ENCODE measurements around the gene HSDL2. TPM values are rescaled to one million over a fixed set of nuclear protein-coding genes. Genes with fewer than 3 reads are reported as not detected.

Gene HSDL2
- total RNA-seq, 1 donor from 2014 or later, result 43.8 TPM

DNA sequence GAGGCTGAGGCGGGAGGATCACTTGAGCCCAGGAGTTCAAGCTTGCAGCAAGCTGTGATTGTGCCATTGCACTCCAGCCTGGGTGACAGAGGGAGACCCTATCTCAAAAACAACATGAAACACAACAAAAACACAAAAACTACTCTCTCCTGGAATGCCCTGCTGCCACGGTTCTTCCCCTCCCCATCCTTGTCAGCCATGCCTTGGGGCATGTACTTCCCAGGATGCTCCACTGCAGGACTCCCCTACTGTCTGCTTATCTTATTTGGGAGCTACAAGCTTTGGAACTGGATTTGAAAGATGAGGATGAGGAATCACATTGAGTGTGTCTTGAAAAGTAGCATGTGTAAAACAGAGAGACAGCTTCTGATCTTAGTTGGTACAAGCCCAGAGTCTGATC, 66.6 kb downstream of the HSDL2 start:
- DNase-seq, result no peak

DNA sequence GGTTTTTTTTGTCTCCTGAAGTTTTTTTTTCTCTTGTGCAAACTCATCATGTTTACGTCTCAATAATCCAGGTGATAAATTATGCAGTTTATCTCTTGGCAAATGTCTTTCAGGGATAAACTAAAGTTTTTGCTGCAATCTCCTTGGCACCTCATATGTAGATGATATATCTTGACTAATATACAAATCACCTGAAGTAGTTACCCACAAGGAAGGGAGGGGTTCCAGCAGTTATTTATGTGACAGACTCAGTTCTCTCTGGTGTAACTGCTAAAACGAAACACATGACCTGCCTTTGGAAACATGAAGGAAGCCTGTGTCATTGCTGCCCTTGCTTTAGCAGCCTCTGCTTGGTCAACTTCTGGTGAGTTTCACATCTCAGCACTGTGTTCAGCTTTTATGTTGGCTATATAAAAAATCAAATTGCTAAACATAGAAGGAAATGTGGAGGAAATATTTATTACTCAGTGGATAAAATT, 67.4 kb downstream of the HSDL2 start:
- peak; percentile 48 for DNase-seq

DNA sequence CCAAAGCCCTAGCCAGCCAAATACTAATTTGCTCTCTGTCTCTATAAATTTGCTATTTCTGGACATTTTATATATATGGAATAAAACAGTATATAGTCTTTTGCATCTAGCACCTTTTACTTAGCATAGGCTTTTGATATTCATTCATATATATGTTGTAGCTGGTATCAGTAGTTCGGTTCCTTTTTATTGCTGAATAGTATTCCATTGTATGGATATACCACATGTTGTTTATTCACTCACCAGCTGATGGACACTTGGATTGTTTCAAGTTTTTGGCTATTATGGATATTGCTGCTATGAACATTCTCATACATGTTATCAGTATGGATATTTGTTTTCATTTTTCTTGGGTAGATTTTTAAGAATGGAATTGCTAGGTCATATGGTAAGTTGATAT, 82.9 kb downstream of the HSDL2 start:
- DNase-seq, result no peak

DNA sequence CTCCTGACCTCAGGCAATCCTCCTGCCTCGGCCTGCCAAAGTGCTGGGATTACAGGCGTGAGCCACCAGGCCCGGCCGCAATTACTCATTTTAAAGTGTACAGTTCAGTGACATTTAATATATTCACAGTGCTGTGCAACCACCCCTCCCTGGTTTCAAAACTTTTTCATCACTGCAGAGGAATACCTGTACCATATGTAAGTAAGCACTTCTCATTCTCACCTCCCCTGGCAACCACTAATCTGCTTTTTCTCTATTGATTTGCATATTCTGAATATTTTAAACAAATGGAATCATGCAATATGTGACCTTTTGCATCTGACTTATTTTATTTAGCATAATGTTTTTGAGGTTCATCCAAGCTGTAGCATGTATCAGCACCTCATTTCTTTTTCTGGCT, 85.4 kb downstream of the HSDL2 start:
- DNase-seq, result no peak

DNA sequence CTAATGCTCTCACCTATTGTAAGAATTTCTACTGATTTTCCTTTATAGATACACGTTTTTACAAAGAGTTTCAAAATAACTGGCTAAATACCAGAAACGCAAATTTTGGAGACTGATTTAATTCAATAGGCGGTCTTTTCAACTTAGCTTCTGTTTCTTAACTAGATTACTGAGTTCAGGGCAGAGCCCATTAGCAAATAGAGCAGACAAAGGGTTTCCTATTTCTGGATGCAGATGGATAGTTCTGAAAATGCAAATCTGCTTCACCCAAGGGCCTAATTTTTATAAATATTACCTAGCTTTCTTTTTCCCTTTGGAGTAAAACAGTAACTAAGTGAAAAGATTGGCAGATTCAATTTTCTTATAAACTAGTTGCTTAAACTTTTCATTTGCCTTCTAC, 93.1 kb downstream of the HSDL2 start:
- no peak for DNase-seq

DNA sequence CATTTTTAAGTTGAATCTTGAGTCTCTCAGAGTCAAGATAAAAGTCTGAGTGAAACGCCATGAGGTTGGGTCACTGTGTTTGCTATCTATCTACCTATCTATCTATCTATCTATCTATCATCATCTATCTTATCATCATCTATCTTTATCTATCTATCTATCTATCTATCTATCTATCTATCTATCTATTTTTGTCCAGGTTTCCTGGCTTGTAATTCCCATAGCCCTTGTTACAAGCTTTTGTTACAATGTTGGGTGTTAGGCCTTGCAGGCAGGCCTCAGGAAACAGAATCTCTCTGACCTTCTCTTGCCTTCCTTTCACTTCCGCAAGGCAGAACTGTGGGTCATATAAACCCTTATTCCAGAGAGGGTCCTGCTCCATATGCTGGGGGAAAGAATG, 94.1 kb downstream of the HSDL2 start:
- DNase-seq, result no peak

DNA sequence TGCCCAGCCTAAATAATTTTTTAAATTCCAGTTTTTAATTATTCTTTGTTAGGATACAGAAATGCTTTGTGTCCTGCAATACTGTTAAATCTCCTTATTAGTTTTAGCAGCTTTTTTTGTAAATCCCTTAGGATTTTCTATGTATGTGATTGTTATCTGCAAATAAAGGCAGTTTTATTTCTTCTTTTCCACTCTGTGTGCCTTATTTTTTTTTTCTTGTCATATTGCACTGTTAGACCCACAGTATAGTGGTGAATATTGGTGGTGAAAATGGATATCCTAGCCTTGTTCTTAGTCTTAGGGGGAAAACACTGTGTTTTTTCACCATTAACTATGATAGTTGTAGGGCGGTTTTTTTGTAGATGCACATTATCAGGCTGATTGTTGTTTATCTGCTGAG, 95.4 kb downstream of the HSDL2 start:
- no peak for DNase-seq

DNA sequence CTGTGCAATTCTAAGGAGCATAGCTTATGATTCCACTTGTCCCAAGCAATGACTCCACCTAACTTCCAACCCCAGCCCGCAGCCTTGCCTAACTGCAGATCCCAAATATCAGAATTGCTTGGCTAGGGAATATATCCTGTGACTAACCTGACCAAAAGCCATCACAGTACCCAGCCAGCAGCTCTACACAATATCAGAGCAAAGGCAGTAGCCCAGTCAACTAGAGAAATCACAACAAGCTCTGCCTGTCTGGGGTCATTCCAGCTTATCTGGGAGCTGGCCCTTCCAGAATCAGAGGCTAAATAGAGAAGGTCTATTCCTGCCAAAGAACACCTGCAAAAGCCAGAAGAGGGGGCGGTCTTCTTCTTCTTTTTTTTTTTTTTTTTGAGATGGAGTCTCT, 97.4 kb downstream of the HSDL2 start:
- no peak for DNase-seq

DNA sequence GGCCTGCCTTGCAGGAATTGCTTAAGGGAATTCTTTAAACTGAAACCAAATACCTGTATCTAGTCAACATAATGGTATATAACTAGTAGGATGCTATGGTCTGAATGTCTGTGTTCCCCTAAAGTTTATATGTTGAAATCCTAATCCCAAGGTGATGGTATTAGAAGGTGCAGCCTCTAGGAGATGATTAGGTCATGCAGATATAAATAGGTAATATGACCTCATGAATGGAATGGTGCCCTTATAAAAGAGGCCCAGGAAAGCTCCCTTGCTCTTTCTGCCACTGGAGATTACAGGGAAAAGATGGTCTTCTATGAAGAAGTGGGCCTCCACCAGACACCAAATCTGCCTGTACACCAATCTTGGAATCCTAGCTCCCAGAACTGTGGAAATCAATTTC, 99.3 kb downstream of the HSDL2 start:
- DNase-seq, result no peak

DNA sequence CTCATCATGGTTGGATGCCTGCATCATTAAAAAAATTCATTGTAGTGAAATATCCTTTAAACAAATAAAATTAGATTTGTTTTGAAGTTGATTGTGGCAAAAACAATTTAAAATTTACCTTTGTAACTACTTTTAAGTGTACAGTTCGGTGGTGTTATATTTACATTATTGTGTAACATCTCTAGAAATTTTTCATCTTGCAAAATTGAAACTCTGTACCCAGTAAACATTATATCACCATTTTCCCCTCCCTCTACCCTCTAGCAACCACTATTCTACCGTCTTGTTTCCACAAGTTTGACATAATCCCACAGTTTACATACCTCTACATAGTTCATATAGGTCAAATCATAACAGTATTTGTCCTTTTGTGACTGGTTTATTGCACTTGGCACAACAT, 104.7 kb downstream of the HSDL2 start:
- no peak for DNase-seq

DNA sequence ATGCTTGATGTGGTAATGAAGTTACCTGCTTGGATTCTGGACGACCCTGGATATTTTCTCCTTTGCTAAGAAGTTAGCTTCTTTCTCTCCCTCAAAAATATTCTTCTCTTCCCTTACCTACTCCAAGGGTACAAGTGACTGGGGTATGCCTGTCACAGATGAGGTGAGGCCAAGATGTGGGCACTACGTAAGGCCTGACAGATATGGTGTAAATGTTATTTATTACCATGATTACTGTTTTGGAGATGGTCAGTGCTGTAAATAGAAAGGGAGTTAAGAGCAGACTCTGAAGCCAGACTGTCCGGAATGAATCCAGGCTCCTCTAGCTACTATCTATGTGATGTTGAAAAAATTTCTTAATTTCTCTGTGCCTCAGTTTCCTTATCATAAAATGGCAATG, 105.7 kb downstream of the HSDL2 start:
- DNase-seq, result no peak

DNA sequence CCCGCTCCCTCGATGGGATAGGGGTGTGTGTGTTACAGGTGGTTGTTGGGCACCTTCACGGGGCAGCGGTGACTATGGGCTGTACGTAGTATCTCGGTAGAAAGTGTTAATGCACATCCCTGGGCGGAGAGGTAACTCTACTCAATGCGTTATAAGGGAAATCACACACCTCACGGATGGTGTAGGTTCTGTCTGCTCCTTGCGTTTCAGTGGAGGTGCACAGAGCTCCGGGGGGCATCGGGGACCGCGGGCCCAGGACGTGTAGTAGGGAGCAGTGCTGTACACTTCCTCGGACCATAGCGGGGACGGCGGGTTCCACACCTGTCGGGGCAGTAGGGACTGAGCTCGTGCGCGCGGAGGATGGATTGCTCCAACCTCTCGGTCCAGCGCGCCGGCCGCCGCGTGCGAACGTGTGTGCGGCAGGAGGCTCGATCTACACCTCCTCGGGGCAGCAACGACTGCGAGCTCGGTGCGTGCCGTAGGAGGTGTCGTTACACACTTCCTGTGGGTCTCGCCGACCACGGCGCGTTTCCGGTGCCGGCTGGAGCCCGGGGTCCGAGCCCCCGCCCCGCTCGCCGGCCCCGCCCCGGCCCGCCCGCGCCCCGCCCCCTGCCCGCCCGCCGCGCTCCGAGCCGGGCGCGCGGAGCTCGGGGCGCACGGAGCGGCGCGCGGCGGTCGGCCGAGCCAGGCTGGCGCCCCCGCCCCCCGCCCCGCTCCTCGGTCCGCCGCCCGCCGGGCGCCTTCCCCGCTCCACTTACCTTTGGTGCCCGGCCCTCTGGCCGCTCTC, 106.5 kb downstream of the HSDL2 start, which contains the start of gene KIAA1958:
KIAA1958 (plus strand) TSS at position 607 of the 787 bp plus-strand sequence. CDS start 87,254 bp downstream, outside the sequence.
- peak; percentile 35 for DNase-seq

DNA sequence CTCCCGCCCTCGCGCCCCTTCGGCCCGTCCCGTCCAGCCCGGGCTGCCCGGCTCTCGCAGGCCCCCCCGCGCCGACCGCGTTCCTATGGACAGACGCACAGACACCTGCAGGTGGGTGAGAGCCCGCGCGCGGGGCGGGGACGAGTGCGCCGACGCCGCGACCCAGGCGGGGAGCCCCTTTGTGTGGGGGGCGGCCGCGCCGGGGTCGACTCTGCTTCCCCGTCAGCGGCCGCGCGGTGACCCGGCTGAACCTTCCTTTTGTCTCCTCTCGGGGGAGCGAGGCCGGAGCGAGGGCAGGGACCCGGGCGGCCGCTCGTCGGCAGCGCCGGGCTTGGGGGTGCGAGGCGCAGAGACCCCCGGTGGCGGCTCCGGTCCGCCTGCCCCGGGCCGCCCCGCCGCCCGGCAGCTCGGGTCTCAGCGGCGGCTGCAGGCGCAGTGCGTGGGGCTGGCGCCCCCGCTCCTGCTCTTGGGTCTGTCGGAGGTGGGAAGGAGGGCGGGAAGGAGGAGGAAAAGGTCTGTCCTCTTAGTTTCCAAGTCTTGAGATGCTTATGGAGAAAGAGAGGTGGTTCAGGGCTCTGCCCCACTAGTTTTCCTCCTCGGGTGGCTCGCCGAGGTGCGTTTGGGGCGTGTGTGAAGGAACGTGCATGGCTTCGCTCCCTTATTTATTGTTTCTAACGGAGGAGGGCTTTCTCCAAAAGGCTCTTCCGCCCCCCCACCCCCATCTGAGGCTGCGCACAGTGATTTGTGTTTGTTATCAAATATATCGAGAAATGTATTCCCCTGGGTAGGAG, 107.3 kb downstream of the HSDL2 start:
- DNase-seq, result peak; percentile 66

DNA sequence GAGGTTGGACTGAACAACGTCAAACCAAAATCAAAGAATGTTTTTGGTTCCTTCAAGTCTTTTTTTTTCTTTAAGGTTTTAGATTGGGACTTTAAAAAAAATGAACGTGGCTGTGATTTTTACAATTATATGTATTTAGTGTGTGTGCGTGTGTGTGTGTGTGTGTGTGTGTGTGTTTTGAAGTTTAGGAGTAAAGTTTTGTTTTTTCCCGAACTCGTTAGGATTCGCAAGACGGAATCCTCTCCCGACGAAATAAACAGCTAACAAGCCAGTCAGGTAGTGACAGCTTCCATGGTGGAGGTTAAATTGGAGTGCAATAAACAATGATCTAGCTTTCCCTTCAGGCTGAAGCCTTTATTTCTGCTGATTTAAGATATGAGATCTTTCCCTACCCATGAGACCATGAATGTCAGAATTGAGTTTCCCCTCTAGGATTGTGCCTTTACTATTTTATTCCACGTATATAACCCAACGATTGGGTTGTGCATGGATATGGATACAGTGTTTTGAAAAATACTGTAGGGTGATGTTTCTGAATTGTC, 108.0 kb downstream of the HSDL2 start:
- peak; percentile 66 for DNase-seq

DNA sequence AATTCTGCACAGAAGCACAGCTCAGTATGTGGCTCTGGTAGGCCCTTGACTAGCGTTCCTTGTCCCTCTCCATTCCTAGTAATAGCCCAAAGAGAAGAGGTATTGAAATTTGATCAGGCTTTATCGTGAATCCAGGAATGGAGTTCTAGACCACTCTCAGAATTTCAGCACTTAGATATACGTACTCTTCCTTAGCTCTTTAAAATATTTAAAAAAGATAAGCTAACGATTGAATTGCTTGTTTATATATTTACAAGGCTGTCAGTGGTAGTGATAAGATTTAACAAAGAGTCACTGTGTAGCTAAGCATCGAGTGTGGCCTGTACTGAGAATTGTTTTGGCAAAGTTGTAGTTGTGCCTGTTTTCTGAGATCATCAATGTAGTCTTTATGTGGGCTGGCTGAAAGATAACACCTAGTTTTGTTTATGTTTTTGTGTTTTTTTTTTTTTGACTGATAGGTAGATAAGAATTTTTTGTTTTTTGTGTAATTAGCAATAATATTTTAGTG, 109.2 kb downstream of the HSDL2 start:
- DNase-seq, result no peak

DNA sequence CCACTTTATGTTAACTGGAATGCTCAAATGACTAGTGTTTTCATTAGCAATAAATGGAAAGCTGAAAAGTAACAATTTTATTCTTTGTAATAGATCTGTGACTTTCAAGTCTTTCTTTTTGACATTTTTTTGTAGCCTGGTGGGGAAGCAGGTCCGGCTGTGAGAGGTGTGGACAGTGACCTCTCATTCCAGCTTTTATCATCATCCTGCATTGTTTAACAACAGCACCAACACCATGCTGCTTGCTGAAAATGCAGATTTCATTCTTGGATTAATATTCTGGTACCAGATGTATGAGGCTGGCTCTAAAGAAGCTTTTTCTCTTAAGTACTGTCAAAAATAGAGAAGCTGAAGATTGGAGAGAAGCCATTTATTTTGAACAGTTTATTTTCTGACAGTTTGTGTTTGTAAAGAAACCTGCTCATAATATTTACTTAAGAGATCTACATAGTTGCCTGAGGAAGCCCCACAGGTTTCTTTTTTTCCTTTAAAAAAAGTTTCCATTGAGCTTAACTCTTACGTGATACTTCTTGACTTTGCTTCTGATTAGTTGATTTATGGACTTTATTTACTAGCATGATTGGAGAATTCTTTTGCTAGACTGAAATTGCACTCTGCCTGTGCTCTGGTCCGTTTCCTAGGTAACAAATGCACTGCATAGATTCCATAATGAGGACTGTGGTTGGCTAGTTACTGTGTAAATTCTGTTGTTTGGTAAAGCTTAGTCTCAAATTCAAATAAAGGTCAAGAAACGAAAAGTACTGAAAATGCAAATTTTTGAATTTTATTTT, 110.2 kb downstream of the HSDL2 start:
- peak; percentile 5 for DNase-seq

DNA sequence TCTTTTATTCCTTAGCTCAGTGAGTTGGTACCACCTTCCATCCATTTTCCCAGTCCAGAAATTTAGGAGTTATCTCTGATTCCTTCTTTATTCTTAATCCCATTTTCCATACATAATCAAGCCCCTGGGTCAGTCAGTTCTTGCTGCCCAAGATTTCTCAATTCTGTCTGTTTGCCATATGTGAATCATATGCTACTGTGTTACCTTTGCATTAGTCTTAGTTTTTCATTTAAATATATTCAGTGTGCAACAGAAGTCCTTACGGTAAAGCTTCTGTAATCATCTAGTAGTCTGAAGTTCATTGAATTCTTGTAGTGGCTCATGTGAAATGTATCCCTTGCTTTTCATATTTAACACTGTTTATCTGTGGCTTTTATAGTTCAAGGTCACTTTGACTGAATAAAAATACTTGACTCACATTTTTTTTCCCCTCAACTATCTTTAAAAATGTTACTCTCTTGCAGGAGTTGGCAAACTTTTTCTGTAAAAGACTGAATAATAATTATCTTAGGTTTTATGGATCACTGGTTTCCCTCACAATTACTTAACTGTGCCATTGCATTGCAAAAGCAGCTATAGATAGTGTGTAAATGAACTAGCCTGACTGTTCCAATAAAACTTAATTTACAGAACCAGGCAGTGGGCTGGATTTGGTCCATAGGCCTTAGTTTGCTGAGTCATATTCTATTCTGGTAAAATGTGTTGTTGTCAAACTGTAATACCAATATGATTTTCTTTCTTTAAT, 113.7 kb downstream of the HSDL2 start:
- DNase-seq, result no peak

DNA sequence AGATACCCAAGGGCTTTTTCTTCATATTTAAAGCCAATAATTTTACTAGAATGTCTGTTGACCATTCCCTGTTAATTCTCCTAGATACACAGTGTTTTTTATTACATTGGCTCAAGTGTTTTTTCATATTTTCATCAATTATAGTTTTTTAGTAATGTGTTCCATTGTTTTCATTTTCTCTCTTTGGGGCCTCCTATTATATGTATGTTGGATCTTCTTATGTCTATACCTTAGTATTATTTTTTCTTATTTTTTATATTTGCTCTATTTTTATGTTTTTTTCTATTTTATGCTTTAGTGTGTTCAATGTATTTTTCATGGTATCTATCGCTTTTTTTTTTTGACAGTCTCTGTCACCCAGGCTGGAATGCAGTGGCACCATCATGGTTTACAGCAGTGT, 114.2 kb downstream of the HSDL2 start:
- no peak for DNase-seq

DNA sequence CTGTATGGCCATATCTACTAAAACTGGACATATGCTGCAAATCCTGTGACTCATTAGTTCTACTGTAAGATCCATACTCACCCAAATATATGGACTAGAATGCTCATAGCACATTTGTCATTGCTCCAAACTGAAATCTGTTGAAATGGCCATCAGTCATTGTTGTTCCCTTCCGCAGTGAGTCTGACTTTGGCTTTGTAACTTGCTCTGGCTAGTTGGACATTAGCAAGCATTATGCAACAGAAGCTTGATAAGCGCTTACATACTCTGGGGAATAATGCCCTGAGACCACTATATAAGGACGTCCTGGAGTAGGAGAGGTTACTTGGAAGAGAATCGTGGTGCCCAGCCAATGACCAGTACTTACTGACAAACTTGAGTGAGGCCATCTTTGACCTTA, 115.7 kb downstream of the HSDL2 start:
- DNase-seq, result no peak

DNA sequence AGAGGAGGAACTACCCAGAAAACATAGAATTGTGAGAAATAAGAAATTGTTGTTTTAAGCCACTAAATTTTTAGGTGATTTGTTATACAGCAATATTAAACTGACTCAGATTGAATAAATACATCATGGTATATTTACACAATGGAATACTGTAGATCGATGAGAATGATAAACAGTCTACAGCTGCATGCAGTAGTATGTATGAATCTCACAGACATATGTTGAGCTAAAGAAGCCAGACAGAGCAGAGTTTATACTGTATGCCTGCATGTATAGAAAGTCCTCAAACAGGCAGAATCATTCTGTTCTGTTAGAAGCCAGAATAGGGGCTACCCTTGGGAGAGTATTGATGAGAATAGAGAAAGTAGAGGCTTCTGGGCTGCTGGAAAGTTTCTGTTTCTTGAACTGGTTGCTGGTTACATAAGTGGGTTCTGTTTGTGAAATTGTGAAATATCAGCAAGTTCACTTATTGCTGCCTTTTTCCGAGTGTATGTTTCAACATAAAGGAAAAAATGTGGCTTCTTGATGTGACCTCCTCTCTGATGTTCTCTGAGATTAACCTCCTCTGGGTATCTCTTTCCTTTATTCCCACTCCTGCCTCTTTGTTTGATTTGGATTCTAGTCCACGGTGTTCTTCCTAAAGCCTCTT, 116.3 kb downstream of the HSDL2 start:
- DNase-seq, result no peak

DNA sequence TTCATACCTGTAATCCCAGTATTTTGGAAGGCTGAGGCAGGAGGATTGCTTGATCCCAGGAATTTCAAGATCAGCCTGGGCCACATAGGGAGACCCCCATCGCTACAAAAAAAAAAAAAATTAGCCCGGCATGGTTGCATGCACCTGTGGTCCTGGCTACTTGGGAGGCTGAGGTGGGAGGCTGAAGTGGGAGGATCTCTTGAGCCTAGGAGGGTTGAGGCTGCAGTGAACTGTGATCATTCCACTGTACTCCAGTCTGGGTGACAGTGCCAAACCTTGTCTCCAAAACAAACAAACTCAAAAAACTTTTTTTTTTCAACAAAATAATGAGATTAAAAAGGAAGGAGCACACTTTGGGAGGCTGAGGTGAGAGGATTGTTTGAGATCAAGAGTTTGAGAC, 120.9 kb downstream of the HSDL2 start:
- DNase-seq, result no peak
